Loucy (cell line): ENCODE measurements around the gene SAMD8.

Source experiments
- CTCF ChIP-seq: fragments of 200-600 bp; sonication (generic); conservative IDR thresholded peaks from 2 replicates; pipeline ENCODE4 v1.5.1; 2014; ENCODE audit warnings: mild to moderate bottlenecking, antibody characterized with exemption, low read length
- EZH2phosphoT487 ChIP-seq: fragments of 200-600 bp; IDR thresholded peaks from 2 replicates; pipeline ENCODE4 v1.6.1; 2018; ENCODE audit warnings: antibody characterized with exemption, mild to moderate bottlenecking, moderate library complexity, borderline replicate concordance

DNA sequence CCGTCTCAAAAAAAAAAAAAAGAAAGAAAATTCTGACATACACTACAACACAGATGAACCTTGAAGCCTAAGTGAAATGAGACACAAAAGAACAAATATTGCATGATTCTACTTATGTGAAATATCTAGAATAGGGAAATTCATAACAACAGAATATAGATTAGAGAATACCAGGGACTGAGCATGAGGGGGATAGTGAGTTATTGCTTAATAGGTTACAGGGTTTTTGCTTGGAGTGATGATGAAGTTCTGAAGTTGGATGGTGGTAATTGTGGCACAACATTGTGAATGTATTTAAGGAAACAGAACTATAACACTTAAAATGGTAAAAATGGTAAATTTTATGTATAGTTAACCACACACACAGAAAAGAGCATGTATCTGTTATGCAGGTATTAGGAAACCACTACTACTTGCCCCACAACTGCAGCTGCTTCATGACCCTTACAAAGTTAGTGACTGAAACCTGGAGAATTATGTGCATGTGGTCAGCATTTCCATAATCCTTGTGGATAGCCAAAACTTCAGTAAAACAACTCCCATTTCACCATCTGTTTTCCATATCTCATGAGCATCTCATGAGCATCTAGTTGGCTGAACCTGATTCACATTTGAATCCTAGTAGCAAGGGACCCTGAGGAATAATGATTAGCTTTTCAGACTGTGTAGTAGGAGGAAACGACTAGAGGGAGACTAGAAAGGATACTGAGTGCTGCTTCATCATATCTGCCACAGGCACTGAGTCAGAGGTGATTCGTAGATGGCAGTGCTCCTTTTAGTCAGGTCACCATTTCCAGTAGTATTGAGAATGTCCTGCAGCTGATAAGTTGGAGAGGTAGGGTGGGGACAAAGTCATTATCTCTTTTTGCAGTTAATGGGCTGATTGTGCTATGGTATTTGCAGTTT is 26.3 kb downstream of the SAMD8 start:
- TF ChIP-seq CTCF (no peak), EZH2phosphoT487 (no peak)
